HG03565 (cell line): ENCODE results near the gene NAMPT.
"Not testable (repeated sequence)": the region's sequence is repeated elsewhere in the genome, so short reads cannot be mapped to it uniquely, and the experiment has no call there.

Source experiments
- ATAC-seq: cut with Tn5 transposase; IDR thresholded peaks from one replicate; pipeline ENCODE4 v1.9.1; 2021; ENCODE audit warnings: mild to moderate bottlenecking, moderate library complexity; ENCODE audit not compliant: unreplicated experiment

Gene NAMPT

DNA sequence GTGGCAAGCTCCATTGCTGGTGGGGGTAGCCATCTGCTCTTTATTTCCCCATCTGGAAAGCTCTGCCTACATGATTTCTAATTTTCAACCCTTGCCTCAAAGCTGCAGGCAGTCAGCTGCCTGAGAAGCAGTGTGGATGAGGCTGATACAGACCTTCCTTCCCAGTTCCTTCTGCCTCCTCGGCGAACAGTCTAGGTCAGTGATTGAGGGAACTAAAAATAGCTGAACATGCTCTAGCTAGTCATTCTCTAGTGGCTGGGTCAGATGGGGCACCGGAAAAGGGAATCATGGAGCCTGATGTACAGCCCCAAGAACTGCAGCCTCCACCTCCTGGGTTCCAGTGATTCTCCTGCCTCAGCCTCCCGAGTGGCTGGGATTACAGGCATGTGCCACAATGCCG lies 48.7 kb downstream of the NAMPT start:
- no peak for ATAC-seq

DNA sequence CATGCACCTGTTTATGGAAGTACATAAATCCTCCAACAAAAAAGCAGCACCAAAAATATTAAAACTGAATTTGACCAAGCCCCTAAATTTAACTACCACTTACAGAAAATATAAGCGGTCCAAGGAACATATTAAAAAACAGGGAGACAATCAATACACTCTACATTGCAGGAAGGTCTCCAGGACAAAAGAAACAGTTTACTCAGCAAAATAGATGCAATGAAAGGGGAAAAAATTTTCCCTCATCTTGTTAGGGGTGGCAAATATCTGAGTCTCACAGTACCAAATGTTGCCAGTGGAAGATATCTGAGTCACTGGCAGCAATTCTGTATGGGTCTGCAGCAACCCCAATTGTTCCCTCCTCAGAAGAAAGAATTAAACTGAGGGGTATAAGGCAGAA lies 50.4 kb downstream of the NAMPT start:
- ATAC-seq = no peak

DNA sequence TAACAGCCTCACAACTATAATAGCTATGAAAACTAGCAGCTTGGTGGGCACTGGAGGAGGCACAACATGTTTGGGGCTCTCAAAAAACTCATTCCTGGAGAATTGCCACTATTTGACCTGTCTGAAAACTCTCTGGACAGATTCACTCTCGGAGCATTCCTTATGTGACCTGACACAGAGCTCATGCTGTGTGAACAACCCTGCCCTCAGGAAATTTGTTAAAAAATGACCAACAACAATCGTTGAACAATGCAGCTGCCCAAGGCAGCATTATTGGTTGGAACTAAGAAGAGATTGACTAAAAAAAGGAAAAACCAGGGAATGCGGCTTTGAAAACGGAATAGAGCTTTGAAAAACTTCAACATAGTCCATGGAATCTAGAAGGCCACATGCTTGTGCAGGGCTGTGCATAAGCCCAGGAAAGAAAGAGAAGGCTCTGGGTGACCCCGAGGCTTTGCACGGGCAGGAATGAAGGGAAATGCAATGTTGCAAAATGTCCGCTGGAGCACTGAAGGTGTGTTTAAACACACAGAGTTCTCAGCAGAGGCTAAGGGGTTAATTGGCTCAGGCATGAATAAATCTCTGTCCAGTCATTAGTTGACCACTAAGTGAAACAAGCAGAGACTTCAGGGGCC lies 52.8 kb downstream of the NAMPT start:
- ATAC-seq = no peak

DNA sequence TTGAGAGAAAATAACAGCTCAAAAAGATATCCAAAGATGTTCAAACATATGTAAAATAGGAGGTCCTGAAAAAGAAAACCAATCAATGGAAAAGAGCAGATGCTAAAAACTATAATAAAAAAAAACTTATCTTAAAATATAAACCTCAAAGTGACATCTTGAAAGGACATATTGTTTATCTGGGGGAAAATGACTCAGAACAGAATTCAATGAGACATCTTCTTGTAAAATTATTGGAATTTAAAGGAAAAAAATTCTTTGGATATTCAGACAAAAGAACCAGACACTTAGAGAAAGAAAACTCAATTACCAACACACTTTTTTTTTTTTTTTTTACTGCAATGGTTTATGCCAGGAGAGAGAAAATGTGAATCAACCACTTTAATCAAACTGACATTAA lies 58.9 kb downstream of the NAMPT start:
- ATAC-seq = no peak

DNA sequence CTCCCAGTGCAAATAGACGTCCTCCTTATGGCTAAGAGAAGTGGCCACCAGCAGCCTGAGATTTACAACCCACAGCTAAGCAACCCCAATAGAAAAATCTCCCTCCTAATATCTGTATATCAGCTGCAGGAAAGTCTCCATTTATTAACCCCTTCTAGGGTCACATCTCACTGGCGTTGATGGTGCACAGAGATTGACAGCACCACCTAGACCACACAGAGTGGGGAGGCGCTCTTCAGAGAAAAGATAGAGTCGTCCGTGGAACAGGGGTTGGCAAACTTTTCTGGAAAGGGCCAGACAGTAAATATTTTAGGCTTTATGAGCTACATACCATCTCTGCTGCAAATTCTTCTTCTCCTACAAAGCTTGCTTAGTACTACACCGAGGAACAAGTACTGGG lies 60.0 kb downstream of the NAMPT start:
- no peak for ATAC-seq

DNA sequence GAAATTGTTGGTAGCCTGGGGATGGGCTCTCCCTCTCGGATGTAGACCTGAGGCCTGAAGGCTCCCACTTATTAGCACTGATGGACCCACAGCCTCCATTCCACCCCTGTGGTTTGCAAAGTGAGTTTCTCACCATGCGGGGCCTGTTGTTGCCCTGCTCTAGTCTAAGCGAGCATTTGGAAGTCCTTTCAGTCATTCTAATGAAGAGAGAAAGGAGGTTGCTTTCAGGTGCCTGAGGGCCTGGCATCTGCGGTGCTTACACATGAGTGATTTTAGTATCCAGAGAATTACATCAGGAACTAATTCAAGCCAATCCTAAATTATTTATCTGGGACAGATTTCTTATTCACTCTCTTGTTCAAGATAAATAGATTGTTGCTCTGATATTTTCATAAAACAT lies 61.6 kb downstream of the NAMPT start:
- no peak for ATAC-seq

DNA sequence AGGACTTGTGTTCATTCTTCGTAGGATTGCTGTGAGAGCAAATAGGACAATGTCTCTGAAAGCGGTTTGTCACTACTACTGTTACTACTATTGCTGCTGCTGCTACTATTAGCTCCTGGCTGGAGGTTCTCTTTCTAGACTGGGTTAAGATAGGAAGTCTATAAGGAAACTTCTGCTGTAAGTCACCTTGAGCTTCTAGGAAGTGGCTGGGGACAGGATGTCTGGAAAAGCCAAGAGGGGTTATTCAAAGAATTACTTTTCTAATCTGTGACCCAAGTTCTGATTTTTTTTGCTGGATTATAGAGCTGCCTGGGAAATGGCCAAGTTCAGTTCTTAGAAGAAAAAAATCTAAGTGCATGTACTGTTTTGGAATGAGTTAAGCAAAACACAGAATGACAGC lies 62.2 kb downstream of the NAMPT start:
- no peak for ATAC-seq

DNA sequence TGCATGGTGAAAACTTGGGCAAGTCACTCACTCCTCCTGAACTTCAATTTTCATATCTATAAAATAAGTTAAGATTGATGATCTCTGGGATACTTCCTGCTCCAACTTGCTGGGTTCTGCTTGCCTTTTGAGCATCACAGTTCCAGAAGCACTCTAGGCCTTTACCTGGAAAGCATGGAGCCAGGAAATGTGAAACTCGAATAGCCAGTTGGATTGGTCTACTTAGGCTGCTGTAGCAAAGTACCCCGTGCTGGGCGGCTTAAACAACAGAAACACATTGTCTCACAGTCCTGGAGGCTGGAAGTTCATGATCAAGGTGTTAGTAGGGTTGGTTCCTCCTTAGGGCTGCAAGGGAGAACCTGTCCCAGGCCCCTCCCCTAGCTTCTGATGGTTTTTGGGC lies 64.5 kb downstream of the NAMPT start:
- ATAC-seq = no peak

DNA sequence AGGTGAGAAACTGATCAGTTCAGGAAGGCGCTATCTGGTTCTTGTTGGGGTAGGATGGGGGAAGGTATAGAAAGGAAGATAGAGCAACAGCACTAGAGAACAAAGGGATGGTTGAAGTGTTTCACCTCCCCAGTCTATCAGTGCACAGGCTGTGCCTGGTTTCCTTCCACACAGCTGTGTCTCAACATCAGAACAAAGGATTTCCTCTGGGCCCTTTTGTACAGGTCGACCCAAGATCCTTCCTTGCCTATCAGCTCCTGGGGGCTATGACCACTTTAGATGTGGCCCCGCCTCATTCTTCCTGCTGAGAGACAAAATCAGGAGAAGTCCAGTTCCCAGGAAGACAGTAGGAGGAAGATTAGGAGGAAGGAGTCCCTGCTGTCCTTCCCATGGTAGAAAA lies 65.6 kb downstream of the NAMPT start:
- no peak for ATAC-seq

DNA sequence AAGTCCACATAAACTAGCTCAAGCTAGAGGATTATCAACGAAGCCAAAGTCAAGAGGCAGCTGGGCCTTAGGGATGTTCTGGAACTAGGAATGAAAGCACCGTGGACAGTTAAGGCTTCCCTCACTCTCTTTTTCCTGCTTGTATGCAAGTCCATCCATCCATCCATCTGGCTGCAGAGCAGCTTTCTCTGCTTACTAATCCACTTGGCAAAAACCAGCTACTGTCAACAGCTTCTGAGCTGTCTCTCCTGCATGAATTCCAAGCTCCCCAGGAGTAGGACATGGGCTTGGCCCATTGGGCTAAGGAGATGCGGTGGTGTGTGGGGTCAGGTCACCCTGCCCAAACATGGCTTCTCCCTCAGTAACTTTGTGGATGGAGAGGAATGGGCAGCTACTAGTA lies 66.2 kb downstream of the NAMPT start:
- ATAC-seq = no peak

DNA sequence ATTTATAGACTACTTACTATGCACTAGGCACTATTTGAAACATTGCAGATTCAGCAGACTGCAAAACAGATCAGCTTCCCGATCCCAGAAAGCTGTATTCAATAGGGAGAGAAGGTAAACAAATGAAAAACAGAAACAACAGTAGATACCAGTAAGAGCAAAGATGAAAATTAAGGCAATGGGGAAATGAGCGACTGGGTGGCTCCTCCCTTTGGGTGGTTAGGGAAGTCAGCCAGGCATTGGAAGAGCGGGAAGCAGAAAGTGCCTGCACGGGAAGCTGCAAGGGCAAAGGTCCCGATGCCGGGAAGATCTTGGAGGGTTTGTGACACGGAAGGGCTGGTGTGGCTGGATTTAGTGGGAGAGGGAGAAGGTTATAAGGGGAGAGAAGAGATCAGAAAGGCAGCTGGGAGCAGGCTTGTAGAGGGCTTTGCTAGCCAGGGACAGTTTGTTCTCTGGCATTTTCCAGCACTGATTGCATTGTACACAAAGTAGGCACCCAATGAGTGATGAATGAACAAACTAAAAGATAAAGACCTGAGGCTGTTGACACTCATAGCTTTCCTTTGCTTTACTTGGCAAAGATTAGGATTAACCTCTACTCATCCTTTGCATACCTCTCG lies 67.8 kb downstream of the NAMPT start:
- no peak for ATAC-seq

DNA sequence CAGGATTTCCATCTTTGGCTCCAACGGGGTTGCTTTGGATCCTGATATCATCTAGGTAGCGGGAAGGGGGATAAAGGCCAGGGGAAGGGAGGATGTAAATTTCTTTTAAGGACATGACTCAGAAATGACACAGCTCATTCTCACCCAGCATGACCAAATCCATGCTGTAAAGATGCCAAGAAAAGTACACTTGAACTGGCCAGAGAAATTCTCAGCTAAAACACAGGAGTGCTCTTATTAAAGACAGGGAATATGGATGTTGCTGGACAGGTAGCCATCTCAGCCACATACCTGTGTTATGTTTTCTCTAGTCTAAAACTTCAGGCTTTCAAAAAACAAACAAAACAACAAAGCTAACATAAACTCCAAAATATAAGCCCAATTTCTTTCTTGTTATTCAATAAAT lies 68.3 kb downstream of the NAMPT start:
- no peak for ATAC-seq

DNA sequence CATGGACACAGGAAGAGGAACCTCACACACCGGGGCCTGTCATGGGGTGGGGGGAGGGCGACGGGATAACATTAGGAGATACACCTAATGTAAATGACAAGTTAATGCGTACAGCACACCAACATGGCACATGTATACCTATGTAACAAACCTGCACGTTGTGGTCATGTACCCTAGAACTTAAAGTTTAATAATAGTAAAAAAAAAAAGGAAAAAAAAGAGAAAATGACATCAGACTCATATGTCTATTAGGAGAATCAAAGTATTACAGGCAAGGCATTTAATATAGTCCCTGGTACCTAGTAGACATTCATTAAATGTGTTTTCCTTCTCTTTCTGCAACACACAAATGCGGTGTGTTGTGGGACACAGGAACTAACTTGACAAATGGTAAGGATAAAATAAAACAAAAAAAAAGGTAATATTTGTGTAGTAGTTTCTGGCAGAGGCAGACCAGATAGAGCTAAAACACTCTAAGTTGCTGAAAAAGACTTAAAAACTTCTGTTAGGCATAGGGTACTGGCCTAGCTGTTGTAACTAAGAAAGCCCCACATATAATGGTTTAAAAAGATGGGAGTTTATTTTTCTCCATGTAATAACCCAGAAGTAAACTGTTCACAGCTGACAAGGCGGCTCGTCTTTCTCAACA lies 68.8 kb downstream of the NAMPT start:
- ATAC-seq = no peak

DNA sequence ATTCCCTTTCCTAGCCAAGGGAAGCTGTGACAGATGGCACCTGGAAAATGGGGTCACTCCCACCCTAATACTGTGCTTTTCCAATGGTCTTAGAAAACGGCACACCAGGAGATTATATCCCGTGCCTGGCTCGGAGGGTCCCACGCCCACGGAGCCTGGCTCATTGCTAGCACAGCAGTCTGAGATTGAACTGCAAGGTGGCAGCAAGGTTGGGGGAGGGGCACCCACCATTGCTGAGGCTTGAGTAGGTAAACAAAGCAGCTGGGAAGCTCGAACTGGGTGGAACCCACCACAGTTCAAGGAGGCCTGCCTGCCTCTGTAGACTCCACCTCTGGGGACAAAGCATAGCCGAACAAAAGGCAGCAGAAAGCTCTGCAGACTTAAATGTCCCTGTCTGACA lies 75.8 kb downstream of the NAMPT start:
- ATAC-seq = not testable (repeated sequence)

DNA sequence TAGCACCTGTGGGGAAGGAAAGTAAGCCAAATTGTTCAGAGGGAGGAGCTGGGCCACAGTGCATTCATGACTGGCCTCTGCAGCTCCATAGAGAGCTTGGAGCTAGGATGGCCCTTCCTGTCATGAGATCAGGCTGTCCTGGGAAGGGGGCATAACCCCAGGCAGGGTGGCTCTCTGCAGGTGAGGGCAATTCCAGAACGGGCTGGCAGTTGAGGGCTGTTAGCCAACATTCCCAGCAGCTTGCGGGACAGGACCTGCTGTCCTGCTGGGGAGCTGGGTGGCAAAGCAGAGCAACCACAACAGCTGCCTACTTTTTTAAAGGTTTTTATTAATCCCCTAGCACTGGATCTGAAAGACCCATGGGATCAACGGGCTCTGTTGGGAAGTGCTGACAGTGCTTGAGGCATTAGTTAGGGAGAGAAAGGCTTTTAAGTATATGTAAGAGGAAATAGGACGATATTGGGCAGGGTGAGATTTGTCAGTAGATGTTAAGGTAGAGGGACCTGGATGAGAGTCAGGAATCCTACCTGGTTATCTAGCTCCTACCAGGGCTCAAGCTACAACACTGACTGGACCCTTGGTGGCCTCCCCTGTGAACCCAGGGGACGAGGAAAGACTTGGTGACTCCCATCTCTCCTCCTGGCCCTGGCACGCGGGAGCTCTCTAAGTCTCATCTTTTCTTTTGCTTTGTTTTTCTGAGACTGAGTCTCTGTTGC lies 77.8 kb downstream of the NAMPT start:
- ATAC-seq = no peak

DNA sequence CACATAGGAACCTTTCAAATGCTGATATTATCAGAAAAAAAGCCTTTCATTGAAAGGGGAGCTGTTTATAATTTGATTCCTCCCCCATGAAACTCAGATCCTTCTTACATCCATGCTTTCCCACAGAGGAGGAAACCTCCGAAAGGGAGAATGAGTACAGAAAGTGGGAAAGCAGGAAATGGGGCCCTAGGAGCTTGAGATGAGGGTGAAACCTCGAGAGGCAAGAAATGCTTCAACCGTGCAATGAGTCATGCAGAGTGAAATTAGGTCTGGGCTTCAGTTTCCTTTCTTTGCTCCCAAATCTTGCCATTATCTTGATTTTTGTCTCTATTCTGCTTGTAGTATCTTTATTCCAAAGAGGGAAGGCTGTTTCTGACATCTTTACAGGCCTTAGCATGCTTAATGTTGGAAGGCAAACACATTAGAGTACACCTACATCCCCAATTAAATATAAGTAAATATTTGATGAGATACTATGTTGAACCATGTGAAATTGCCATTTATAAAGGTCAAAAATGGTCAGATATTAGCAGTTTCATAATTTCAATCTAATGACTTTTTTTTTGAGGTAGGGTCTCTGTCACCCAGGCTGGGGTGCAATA lies 79.1 kb downstream of the NAMPT start:
- no peak for ATAC-seq

DNA sequence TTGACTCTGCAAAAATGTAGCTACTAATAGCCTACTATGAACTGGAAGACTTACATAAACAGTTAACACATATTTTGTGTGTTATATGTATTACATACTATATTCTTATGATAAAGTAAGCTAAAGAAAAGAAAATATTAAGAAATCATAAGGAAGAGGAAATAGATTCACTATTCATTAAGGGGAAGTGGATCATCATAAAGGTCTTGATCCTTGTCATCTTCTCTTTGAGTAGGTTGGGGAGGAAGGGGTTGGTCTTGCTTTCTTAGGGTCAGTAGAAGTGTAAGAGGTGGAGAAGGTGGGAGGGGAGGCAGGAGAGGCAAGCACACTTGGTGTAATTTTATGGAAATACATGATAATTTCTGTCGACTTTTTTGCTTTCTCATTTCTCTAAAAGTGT lies 81.3 kb downstream of the NAMPT start:
- no peak for ATAC-seq

DNA sequence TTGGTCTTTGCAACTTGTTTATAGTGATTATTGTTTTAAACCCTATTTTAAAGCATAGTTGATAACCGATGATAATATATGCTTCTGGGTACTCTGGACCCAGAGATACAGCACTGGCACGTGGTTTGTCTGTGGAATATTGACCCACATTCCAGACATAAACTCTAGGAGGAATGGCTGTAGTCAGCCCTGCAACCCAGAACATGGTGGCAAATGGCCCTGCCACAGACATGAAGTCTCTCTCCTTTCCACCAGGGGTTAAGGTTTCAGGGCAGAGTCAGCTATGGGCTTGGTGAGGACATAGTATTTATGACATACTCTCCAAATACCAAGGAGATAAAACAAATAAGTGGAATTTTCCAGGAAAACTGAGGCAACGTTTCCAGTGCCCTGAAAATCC lies 83.6 kb downstream of the NAMPT start:
- no peak for ATAC-seq

DNA sequence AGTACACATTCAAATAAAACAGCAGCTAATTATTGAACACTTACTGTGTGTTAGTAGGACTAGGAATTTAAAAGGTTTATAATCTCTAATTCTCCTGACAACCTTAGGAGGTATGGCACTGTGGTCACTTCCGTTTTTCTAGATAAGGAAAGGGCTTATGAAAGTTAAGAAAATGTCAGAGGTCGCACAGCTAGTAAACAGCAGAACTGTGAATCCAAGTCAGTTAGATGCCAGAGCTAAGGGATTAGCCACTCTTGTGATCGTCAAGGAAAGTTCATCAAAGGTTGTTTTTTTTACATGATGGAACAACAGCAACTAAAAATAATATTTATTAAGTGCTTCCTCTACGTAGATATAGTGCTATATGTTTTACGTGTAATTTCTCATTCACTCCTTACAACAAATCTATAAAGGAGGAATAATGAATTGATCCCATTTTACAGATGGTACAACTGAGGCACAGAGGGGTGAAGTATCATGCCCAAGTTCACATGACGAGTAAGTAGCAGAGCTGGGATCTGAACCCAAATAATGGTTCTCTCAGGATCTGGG lies 84.9 kb downstream of the NAMPT start:
- ATAC-seq = no peak

DNA sequence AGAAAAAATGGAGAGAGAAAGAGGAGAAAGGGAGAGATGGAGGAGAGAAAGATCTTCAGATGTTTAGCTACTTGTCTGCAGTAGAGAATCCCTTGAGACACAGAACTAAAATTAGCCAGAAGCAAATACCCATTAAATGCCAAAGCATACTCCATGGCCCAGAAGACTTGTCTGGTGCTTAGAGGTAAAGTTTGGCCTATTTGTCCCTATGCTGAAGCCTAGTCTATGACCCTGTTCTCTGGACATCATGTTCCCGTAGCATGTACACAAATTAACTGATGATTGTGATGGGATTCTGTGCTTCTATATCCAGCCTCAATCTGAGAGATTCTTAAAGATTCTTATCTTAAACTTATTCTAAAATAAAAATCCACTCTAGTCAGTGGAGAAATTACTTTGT lies 85.8 kb downstream of the NAMPT start:
- no peak for ATAC-seq
